DMS153 treated with DMSO at 0.1 percent for 48 hours (cell line): ENCODE measurements around the gene KRTAP10-11.
"Not testable (repeated sequence)": the region's sequence is repeated elsewhere in the genome, so short reads cannot be mapped to it uniquely, and the experiment has no call there.

Source experiments
- DNase-seq: peaks from one replicate; lab custom pipeline; 2025; ENCODE audit not compliant: unreplicated experiment; lab: John Stamatoyannopoulos, UW

The KRTAP10-11 gene

GRCh38 chr21:44638506-44639330, 7.5 kb upstream of the KRTAP10-11 start:
- DNase-seq: not testable (repeated sequence)

- DNase-seq: no peak
These were observed 6.9 kb upstream of the KRTAP10-11 start for GRCh38 chr21:44639331-44639655.

DNA sequence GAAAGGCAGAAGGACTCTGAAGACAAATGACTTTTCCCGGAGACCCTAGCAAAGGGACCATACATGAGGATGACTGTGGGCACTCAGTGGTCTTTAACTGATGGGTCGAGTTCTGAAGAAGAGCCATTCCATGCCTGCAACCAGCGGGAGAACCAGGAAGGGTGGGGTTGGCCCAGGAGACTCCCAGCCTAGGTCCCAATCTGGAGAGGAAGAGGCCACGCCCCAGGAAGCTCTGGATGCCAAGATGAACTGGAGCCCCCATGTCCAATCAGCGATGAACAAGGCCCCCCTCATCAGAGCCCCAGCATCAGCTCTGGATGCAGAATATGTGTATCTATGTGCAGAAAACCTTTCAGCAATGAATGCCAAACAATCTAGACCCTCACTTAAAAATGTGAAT, 5.5 kb upstream of the KRTAP10-11 start:
- no peak for DNase-seq

- DNase-seq: no peak
These were observed 2.4 kb upstream of the KRTAP10-11 start for GRCh38 chr21:44643741-44644310.

DNA sequence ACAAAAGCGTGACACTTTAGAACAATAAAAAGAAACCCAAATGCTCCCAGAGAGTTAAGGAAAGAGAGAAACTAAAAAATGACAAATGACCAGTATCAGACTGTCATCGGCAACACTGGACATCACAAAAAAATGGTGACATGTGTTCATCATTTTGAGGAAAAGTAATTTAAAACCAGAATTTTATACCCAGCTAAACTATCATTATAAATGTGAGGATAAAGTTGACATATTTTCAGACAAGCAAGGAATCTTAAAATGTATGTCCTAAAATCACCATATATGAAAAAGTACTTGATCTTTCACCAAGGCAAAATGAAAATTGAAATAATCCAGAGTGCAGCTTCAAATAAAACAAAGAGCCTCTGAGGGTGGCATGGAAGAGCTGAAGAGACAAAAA, 1.3 kb upstream of the KRTAP10-11 start:
- DNase-seq: no peak

DNA sequence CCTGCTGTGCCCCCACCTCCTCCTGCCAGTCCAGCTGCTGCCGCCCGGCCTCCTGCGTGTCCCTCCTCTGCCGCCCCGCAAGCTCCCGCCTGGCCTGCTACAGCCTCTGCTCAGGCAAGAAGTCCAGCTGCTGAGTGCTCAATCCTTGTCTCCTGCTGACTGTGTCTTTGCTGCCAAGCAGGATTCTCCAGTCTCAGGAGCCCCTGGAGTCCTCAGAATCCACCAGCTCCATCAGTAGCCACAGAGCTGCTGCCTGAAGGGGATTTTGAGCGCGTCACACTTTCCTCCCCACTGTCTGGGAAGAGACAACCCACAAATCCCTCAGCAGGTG, 973 bp downstream of the KRTAP10-11 start:
- DNase-seq: no peak

DNA sequence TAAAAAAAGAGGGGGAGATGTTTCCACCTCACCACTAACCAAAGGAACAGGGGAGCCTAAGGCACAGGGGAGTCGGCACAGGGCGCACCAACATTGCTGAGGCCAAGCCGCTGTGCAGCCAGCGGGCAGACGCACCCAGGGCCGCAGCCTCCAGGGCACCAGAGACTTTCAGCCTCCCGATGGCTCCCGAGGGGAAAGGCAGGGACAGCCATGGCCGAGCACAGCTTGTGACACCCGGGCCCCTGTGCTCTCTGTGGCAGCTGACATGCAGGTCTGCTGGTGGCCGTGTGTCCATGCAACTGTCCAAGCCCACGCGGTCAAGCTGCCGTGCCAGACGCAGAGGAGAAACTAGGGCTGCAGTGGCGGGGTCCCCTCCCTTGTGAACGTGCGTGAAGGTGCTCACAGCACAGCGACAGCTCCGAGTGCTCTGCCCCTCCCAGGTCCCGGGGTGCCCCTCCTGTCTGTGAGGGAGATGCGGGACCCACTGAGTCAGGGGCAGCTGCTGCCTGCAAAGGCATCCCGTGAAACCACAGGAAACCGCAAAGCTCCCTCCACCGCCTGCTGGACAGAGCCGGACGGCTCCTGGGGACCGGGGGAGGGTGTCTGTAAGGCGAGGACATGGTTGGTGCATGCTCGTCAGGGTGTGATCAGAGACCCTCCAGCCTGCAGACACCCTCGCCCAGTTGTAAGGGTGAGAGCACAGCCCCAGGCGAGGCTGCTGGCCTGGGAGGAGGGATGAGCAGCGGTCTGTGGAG, 2.5 kb downstream of the KRTAP10-11 start:
- DNase-seq: no peak

- no peak for DNase-seq
These were observed 3.4 kb downstream of the KRTAP10-11 start for GRCh38 chr21:44649521-44650100.

GRCh38 chr21:44650265-44650972, 4.2 kb downstream of the KRTAP10-11 start:
- no peak for DNase-seq

- no peak for DNase-seq
These were observed 4.9 kb downstream of the KRTAP10-11 start for GRCh38 chr21:44650973-44651675.

GRCh38 chr21:44653123-44653522, 6.9 kb downstream of the KRTAP10-11 start:
- DNase-seq: no peak

DNA sequence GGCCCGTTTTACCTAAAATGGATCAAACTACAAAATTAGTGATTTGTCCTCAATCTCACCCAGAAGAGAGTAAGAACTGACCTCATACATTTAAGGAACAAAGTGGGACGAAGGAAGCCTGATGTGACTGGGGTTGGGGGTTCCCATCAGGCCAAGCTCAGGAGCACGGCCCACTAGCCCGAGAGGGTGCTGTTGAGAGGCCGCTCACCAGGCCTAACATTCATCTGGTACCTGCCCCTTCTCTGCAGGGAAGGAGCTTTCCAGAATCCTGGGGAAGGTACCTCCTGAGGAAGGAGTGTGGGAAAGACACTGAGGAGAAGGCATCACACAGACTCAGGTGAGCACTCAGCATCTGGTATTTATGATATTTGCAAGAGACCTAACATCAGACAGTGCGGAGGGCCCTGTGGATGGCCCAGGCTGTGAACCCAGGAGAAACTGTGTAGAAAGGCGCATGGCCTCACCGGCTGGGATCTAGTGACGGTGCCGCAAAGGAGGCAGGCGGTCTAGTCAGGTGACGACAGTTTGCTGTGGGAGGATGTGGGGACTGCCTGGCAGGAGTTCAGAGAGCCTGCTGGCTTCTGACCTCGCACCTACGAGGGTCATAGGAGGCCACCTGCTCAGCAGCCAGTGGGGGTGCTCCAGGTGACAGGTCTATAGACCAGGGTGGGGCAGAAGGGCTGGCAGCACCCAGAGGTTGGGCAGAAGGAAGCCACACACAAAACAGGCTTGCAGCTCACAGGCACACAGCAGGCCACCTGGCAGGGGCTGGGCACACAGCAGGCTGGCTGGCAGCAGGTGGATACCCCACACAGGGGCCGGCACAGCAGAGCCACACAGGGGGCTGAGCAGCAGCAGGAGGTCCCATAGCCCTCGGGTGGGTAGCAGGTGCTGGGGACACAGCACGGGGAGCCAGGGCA, 7.7 kb downstream of the KRTAP10-11 start:
- DNase-seq: no peak

- DNase-seq: no peak
These were observed 8.5 kb downstream of the KRTAP10-11 start, which contains the start of gene KRTAP12-4 for GRCh38 chr21:44654576-44655175. KRTAP12-4 (minus strand) TSS chr21:44654659; CDS start chr21:44654614, 45 bp downstream.

GRCh38 chr21:44656868-44657267, 10.7 kb downstream of the KRTAP10-11 start:
- no peak for DNase-seq

DNA sequence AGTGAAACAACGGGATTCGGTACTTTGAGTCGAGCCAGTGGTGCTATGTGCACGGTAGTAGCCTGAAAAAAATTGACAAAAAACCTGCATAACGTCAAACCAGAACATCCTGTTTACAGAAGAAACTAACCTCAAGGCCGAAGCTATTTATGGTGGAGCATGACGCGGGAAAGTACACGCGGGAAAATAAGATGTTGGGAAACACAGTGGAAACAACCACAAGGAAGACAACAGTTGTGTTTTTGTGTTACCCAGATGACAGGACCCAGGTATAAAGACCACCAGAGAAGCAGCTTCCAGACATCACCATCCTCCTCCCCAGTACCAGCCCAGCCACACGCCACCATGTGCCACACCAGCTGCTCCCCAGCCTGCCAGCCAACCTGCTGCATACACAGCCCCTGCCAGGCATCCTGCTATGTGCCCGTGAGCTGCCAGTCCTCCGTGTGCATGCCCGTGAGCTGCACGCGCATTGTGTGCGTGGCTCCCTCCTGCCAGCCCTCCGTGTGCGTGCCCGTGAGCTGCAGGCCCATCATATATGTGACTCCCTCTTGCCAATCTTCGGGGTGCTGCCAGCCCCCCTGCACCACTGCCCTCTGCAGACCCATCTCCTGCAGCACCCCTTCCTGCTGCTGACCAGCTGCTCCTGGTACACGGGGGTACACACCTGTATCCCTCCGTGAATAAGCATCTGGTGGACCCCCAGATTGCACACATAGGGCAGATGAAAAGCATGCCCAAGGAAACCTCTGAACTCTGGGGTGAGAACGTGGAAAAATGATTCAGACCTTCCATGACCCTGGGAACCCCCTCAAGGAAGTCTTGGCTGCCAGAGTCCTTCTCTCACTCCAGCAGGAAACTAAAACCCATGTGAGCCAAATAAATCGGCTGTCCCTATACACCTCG, 11.7 kb downstream of the KRTAP10-11 start, which contains the start of gene KRTAP12-3:
TSS of gene KRTAP12-3 (plus strand) at position 298 of the 906 bp plus-strand sequence. CDS start at position 346, 48 bp downstream.
- no peak for DNase-seq

- no peak for DNase-seq
These were observed 12.3 kb downstream of the KRTAP10-11 start for GRCh38 chr21:44658541-44658910.

- DNase-seq: no peak
These were observed 12.8 kb downstream of the KRTAP10-11 start for GRCh38 chr21:44658913-44659595.
